GM21737 (cell line): ENCODE measurements around the gene BAG1.

ENCODE experiments used
- ATAC-seq: cut with Tn5 transposase; IDR thresholded peaks from one replicate; pipeline ENCODE4 v1.9.1; 2021; ENCODE audit warnings: mild to moderate bottlenecking, moderate library complexity; ENCODE audit not compliant: unreplicated experiment

BAG1 gene

DNA sequence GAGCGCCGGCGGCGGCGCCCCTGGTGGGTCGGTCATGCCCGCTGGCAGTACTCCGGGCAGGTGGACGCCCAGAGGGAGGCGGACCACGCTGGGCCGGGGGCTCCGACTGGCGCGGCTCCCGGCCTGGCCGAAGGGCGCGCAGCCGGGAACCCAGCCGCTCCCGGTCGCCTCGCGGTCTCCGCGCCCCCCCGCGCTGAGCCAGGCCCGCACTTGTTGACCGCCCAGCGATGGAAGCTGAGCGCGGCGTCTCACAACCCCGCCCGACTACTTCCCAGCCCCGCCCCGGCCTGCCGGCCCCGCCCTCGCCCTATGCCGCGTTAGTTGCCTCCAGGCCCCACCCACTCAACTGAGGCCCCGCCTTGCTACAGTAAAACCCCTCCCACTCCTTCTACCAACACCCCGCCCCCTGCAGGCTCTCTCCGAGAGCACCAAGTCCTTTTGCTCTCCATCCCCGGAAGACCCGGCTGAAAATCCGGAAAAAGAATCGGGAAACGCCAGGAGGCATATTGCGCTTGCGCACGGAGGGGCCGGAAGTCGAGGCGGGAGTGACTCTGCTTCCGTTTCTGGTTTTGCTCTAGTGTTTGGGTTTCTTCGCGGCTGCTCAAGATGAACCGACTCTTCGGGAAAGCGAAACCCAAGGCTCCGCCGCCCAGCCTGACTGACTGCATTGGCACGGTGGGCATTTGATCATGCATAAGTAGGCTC is at the start of gene BAG1, which contains the start of gene CHMP5:
Gene BAG1, minus strand, starts transcription at position 236 of the 705 bp plus-strand sequence.
Gene CHMP5, plus strand, starts transcription at position 577 of the 705 bp plus-strand sequence. Its CDS starts 30 bp downstream, at position 607.
- ATAC-seq = peak; percentile 80

DNA sequence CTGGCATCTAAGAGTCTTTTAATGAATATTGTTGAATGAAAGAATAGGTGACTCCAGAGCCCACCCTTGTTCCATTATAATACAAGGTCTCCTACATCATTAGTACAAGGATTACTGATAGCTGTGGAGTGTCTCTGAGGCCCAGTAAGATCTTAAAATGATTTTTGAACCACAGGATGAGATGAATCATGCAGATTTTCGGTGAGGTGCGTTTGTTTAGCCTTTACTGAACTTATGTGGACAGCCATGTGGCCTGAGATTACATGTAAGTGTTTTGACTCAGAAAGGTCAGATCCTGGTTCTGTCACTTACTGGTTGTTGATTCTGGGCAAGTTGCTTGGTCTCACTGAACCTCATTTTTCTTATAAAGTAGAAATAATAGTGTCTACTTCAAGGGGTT is 47.4 kb upstream of the BAG1 start:
- no peak for ATAC-seq

DNA sequence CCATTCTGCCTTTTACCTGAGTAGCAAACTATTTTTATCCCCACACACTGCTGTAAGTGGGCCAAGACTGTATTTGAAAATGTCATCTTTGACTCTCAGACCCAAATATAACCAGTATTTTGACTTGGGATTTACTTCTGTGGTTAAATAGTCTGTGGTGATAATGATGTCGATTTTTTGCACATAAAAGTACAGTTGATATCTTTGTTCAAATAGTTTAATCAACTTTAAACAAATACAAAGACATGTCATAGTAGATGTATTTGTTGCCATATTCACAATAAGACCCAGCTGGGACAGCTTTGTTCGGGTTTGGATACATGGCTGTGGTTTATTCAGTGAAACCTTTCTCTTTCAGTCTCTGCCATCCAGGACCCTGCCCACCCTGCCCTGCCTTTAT is 46.2 kb upstream of the BAG1 start:
- ATAC-seq = no peak

DNA sequence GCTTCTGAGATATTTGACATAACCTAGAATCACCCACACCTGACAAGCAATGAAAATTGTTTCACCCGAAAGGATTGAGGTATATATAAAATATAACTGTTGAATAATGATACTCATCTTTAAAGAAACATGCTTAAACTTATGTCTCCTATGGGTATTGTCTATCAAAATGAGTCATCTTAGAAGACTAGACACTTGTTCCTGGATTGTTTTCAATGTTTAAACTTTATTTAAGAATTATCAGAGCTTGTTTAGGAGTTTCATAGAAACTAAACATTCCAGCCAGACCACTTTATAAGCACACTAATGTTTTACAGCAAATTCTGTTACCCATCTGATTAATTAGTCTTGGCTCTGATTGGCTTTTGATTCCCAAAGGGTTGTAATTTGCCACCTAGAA is 45.4 kb upstream of the BAG1 start:
- no peak for ATAC-seq

DNA sequence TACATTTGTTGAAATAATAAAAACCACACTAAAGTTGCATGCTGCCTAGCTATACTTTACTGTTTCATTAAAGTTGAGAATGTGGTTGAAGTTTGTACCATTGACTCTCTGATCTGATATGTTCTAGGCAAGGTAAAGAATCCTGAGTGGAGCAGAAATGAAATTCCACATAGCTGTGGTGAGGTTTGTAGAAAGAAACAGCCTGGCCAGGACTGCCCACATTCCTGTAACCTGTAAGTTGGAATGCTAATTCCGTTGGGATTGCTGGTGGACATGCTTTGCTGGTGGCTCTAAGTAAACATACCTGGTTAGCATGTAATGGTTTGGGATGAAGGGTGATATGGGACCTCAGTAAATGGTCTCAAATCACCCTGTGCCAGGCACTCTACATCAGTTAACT is 42.6 kb upstream of the BAG1 start:
- no peak for ATAC-seq

DNA sequence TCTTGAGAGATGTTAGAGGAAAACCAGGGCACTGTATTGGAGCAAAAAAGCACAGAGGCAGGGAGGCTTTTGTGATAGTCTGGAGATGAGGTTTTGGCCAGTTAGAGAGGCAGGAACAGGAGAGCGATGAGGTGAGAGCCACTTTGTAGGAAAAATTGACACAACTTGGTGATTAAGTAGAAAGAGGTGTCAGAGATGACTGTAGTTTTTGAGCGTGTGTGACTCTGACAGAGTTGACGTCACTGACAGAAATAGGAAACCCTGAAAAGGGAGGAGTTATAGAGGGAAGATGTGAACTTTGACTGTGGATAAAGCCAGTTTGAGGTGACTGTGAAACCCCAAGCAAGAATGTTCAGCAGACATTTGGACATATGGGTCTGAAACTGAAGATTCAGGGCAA is 41.5 kb upstream of the BAG1 start:
- ATAC-seq = no peak

DNA sequence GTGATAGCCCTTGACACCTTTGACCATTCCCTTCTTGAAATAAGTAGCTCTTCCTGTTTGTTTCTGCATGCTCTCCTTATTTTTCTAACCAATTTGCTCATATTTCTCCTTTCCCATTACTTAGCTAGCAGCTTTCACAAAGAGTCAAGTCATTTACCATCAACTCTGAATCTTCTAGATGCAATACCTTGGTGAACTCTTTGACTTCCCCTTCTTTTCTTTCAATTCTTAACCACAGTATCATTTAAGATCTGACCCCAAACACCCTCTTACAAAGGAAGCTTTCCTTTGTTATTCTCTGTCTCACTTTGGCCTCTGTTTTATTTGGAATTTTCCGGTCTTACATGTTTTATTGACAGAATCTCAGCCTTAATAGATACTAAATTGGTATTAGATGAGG is 39.9 kb upstream of the BAG1 start:
- no peak for ATAC-seq

DNA sequence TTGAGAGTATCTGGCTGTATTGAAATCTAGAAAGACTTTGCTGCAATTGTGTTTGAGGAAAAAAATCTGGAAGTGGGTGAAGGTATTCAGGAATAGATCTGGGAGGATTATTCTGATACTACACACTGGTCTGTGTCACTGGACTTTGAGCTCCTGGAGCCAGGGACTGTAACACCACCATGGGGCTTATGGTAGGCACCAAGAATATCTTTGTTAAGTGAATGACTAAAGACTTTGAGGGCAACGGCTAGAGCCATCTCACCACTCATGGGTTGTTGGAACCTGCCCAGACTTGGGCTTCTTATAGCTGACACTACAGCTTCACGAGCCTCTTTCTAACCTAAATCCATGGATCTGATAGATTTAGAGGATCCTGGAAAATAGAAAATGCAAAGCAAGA is 36.0 kb upstream of the BAG1 start:
- ATAC-seq = no peak

DNA sequence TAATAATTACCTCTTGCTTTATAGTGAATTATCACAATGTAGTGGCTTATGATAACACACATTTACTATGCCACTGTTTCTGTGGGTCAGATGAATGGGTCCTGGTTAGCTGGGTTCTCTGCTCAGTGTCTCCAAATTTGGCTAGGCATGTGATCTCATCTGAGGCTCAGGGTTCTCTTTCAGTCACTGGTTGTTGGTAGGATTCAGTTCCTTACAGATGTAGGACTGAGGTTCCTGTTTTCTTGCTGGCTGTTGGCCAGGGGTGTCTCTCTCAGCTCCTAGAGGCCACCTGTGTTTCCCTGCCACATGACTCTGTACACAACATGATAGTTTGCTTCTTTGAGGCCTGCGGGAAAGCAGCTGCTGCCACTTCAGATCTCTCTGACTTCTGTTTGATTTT is 32.9 kb upstream of the BAG1 start:
- peak; percentile 85 for ATAC-seq

DNA sequence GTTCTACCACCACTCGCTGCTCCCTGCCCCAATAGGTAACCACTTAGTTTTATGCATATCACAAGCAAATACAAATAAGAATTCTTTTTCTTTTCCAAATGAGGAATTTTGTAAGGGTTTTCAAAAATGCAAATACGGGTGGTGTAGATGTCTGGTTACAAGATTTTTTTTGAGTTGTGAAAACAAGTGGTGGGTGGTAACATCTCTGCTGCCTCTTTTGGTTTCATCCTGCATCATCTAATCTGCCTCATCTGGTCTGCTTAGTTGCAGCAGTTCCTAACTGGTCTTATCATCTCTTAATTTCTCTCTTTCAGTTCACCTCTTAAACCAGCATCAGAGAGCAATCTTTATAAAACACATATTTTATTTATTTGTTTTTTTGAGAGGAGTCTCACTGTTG is 31.1 kb upstream of the BAG1 start:
- ATAC-seq = peak; percentile 43

DNA sequence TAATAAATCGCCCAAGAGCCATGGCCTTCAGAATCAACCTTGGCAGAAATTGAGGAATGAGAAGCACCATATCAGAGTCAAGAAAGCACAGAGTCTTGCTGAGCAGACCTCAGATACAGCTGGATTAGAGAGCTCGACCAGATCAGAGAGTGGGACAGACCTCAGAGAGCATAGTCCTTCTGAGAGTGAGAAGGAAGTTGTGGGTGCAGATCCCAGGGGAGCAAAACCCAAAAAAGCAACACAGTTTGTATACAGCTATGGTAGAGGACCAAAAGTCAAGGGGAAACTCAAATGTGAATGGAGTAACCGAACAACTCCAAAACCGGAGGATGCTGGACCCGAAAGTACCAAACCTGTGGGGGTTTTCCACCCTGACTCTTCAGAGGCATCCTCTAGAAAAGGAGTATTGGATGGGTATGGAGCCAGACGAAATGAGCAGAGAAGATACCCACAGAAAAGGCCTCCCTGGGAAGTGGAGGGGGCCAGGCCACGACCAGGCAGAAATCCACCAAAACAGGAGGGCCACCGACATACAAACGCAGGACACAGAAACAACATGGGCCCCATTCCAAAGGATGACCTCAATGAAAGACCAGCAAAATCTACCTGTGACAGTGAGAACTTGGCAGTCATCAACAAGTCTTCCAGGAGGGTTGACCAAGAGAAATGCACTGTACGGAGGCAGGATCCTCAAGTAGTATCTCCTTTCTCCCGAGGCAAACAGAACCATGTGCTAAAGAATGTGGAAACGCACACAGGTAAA is 30.3 kb upstream of the BAG1 start:
- no peak for ATAC-seq

DNA sequence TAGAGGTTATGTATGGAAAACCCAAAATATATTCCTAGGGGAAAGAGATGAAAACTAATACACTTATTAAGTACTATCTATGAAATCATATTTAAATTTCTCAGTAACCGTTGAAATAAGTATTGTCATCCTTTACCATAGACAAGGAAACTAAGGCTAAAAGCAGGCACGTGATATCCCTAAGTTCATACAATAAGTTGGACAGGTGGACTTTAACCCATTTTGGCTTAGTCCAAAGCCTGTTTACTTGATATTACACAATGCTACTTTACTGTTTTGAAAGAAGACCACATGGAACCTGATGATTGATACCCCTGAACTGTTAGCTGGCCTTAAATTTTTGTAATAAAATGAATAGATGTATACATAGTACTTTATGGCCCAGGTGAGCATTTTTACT is 29.3 kb upstream of the BAG1 start:
- ATAC-seq = no peak

DNA sequence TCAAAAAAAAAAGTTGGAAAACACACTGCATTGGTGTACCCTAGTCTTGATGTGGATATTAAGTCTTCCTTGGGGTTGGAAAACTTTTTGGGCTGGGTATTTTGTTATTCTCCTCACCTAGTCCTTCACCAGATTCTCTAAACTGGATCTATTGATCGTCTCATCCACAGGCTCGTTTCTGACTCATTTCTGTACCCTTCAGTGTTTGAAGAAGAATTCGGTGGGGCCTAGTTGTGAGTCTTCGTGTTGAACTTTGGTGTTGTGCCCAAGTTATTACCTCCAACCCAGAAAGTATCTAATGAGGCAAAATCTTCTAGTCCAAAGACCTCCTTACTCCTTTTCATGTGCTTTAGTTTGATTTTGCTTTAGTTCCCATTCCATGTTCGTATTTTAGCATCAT is 27.4 kb upstream of the BAG1 start:
- no peak for ATAC-seq

DNA sequence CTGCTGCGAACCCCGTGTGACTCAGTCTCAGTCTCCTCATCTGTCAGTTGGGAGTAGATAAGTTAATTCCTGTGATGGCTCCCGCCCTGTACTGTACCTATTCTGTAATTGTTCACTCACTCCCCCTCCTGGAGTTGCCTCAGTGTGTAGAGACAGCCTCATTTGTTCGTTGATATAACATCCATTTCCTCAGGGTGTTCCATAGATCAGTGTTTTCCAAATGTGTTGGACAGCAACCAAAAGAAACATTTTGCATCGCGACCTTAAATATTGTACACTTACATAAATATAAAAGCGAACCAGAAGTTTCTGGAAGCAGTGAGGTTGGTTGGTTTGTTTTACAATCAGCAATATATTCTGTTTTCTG is 26.5 kb upstream of the BAG1 start:
- no peak for ATAC-seq

DNA sequence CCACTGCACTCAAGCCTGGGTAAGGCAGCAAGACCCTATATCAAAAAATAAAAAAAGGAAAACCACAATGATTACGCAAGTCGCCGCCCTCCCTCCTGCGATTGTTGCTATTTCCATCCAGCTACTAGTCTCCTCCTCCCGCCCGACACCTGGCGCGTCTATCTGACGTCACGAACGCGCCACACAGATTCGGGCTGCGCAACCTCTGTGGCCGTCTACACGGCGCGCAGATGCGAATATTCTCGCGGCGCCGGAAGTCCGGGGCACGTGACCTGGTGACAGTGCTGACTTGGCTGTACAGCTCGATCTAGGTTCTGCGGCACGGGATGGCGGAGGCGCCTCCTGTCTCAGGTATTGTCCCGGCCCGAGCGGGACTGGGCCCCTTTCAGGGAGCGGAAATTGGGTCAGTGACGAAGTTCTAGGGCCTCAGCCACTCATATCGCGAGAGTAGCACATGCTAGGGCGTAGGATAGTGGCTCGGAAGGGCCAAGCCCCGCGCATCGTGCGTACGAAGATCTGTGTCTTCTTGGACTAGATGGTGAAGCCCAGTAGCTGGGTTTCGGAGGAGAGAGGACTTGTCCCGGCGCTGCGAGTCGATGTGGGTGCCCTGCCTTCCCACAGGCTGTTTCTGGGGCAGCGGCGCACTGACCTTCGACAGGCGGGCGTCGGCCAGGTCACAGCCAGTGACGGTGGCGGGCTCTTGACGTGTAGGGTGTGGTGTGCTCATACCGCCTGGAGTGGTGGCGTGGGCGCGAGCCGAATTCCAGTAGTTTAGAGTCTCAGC is 25.9 kb upstream of the BAG1 start, which contains the start of gene NFX1:
Gene NFX1, plus strand, starts transcription at position 270 of the 784 bp plus-strand sequence. Its CDS starts 57 bp downstream, at position 327.
- peak; percentile 86 for ATAC-seq

DNA sequence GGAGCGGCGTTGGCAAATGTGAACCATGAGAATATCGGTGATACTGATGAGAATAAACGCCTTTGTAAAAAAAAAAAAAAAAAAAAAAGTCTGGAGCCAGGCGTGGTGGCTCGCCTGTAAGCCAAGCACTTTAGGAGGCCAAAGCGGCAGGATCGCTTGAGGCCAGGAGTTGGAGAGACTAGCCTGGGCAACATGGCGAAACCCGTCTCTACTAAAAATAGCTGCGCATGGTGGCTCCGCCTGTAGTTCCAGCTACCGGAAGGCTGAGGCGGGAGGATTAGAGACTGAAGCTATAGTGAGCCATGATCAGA is 25.4 kb upstream of the BAG1 start:
- peak; percentile 21 for ATAC-seq

DNA sequence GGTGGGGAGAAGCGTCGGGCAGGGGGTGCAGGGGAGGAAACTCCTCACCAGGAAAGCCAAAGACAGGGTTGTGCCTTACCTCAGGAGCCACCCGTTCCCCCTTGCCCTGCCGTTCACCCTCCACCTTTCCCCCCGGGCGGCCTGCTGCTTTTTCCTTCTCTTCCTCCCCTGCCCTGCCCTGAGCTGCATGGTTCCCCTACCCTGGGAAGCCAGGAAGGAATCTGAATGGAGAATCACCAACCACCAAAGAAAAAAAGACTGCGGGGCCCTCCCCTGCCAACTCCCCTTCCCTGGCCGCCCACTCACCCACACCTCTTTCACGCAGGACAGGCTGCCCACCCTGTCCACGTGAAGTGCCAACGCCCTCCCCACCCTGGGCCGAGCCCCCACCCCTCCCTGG is 25.0 kb upstream of the BAG1 start:
- ATAC-seq = no peak

DNA sequence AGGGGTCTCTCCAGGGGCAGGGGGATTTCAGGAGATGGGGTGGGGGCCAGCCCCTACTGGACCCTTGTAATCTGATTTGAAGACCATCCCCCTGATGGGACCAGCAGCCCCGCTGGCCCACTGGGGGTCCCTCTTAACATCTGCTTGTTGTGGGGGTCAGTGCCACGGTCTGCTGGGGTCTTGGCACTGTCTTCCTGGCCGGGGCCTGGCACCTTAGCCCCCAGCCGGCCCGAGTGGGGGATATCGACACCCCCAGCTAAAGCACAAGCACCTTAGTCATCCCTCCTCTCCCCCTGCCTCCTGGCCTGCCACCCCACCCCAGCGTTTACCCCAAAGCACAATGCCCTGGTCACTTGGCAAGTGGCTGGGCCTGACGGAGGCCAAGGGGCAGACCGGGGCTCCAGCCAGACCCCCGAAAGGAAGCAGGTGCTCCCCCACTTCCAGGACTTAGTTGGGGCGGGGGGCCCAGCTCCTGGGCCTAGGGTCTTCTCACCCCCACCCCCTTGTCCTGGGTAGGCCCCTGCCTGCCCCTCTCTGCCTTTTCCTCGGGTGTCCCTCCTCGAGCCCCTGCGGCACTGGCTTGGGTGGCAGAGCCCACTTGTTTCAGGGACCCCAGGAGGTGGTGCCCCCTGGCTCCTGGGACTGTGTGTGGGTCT is 24.4 kb upstream of the BAG1 start:
- no peak for ATAC-seq

DNA sequence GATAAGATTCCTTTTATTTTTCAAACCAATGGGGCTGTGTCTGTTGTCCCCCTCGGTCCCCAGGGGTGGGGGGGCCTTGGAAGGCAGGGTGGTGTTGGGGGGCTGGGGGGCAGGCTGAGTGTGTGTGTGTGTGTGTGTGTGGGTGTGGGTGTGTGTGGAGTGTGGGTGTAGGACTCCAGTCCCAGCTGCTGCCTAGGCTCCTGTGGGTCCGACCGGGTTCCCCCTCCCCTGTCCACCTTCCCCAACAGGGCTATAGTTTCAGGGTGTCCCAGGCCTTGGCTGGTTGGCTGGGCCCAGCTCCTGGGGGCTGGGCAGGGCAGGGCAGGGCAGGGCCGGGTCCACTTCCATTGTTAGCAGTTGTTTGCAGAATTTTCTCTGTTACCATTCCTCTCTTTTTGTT is 23.7 kb upstream of the BAG1 start:
- ATAC-seq = no peak

DNA sequence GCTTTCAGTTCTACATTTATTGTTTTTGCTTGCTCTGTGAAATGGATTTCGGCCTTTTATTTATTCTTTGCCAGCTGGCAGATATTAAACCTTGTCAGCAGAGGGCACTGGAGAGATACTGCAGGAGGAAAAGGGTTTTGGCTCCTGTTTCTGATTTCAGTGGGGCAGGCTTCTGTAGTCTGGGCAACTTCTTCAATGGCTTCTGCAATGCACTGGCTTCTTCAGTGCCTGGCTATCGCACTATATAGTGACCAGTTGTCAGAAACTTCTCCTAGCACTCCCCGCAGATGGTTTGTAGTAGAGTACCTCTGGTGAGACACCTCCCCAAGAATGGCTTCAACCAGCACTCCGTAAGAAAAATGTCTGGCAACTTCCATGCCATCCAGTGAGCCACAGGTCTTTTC is 22.6 kb upstream of the BAG1 start:
- no peak for ATAC-seq

DNA sequence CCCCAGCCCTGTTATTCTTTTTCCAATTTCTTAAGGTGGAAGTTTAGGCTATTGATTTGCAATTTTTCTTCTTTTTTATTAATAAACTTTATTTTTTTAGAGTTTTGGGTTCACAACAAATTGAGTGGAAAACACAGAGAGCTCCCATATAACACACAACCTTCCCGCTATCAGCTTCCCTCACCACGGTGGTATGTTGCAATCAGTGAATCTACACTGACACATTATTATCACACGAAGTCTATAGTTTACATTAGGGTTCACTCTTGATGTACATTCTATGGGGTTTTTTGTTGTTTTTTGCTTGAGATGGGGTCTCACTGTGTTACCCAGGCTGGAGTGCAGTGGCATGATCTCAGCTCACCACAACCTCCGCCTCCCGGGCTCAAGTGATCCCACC is 21.0 kb upstream of the BAG1 start:
- no peak for ATAC-seq
